SHP77 (cell line): ENCODE results near the gene RASGRF1.
"Not testable (repeated sequence)": the region's sequence is repeated elsewhere in the genome, so short reads cannot be mapped to it uniquely, and the experiment has no call there.

Experiments
- DNase-seq, 2 experiments: peaks; one replicate each; lab custom pipeline; 2025; lab: John Stamatoyannopoulos, UW

The RASGRF1 gene

GRCh38 chr15:79006071-79006470, 84.5 kb downstream of the RASGRF1 start:
- no peak for DNase-seq

GRCh38 chr15:79004336-79004735, 86.2 kb downstream of the RASGRF1 start:
- DNase-seq: peak; percentile 18 to 45

- no peak for DNase-seq
Measured at GRCh38 chr15:79003896-79004295, 86.7 kb downstream of the RASGRF1 start.

GRCh38 chr15:79003301-79003700, 87.3 kb downstream of the RASGRF1 start:
- no peak for DNase-seq

- no peak for DNase-seq
Measured at GRCh38 chr15:79002581-79002980, 88.0 kb downstream of the RASGRF1 start.

GRCh38 chr15:78999636-79000035, 90.9 kb downstream of the RASGRF1 start:
- no peak for DNase-seq

- no peak for DNase-seq
Measured at GRCh38 chr15:78998526-78998925, 92.1 kb downstream of the RASGRF1 start.

GRCh38 chr15:78997981-78998499, 92.5 kb downstream of the RASGRF1 start:
- DNase-seq: no peak

- DNase-seq: no peak
Measured at GRCh38 chr15:78996894-78997275, 93.7 kb downstream of the RASGRF1 start.

GRCh38 chr15:78995921-78996893, 94.4 kb downstream of the RASGRF1 start:
- DNase-seq: no peak

GRCh38 chr15:78995161-78995560, 95.4 kb downstream of the RASGRF1 start:
- not testable (repeated sequence) for DNase-seq

GRCh38 chr15:78993931-78994530, 96.5 kb downstream of the RASGRF1 start:
- no peak for DNase-seq

- DNase-seq: no peak
Measured at GRCh38 chr15:78993257-78993930, 97.2 kb downstream of the RASGRF1 start.

- DNase-seq: no peak
Measured at GRCh38 chr15:78992416-78993256, 97.9 kb downstream of the RASGRF1 start.

GRCh38 chr15:78991879-78992278, 98.7 kb downstream of the RASGRF1 start:
- no peak for DNase-seq

- no peak for DNase-seq
Measured at GRCh38 chr15:78991476-78991875, 99.1 kb downstream of the RASGRF1 start.

- no peak for DNase-seq
Measured at GRCh38 chr15:78990278-78990677, 100.3 kb downstream of the RASGRF1 start.

GRCh38 chr15:78989701-78990240, 100.8 kb downstream of the RASGRF1 start:
- DNase-seq: no peak

GRCh38 chr15:78988361-78988911, 102.1 kb downstream of the RASGRF1 start:
- DNase-seq: no peak

- no peak for DNase-seq
Measured at GRCh38 chr15:78987556-78988360, 102.8 kb downstream of the RASGRF1 start.
